Amniotic epithelial cell (primary cell): ENCODE data around the gene SYNJ2.

Experiments
- DNase-seq: peaks from one replicate; pipeline ENCODE4 v3.0.0-alpha.2; 2010; ENCODE audit warnings: low read depth

The SYNJ2 gene

DNA sequence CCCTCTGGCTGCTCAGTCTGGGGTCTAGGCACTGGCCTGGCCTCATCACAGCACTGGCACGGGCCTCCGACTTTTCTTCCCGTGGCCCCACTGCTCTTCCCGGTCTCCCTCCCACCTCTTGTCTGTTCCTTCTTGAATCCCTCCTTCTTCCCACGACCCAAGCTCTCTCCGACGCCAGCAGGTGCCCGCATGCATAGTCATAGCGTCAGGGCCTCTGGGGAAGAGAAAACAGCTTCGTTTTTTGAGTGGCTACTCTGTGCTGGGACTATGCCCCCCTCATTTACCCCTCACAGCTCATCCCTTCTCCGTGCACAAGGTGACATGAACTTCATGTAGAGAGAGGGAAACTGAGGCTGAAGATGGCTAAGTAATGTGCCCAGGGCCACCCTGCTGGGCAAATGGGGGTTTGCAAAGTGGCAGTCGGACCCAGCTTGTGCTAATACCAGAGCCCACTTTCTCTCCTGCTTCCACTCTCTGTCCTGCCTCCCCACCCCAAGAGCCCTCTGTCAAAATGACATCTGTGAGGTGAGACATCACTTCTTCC lies 59.2 kb downstream of the SYNJ2 start:
- peak; percentile 87 for DNase-seq

- no peak for DNase-seq
Measured at GRCh38 chr6:158041370-158041769, 59.7 kb downstream of the SYNJ2 start.

- DNase-seq: no peak
Measured at GRCh38 chr6:158041788-158042187, 60.1 kb downstream of the SYNJ2 start.

- peak; percentile 88 for DNase-seq
Measured at GRCh38 chr6:158042245-158042798, 60.7 kb downstream of the SYNJ2 start.

DNA sequence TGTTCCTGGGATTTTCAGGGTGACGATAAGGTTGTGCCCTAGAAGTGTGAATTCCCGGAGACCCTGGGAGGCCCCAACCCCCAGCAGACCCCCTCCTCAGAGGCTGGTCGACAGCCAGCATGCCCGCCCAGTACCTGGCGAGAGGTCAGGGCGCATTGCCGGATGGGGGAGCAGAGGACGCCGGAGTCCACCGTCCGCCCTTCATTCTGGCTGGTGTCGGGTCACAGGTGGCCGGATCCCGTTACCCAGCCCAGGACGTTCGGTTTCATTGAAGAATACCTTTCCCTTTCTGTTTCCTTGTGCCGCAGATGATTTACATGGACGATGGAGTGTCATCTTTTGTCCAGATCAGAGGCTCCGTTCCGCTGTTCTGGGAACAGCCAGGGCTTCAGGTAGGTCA lies 61.3 kb downstream of the SYNJ2 start:
- DNase-seq: no peak

DNA sequence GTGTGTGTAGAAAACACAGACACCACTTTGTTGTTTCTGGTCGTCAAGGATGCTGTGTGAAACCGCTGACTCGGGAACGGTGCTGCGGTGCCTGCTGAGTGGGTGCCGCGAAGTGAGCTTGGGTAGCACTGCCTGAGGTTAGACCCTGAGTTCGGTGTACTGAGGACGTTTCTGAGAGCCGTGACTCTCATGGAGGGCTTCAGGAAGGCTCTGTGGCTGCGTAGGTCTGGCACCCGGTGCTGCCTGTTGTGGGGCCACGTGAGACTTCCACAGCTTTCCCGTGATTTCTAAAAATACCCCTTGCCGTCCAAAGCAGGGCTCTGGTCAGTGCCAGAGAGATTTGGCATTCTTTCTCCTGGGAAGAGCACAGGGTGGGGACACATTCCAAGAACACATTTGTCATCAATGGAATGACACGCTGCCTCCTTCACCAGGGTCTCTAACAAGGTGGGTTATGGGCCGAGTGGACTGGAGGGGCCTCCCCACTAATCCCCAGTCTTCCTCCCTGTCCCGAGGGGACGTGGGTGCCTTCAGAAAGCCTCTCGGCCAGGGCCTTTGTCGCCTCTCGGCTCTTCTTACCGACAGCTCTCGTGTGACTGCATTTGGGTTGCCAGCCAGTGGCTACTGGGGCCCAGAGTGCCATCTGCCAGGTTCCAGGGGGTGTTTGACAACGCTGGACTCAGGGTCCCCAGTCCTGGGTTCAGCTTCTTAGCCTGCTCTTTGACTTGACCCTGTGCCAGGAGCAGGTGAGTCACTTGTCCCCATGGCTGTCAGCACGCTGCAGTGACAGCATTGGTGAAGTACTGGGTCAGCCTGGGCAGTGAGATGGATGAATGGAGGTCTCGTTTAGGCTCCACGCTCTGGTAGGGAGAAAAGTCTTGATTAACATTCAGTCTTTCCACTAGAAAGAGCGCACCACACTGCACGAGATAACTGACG lies 62.2 kb downstream of the SYNJ2 start:
- no peak for DNase-seq

- no peak for DNase-seq
Measured at GRCh38 chr6:158044525-158044888, 62.8 kb downstream of the SYNJ2 start.

GRCh38 chr6:158046201-158047126 lies 64.8 kb downstream of the SYNJ2 start:
- DNase-seq: peak; percentile 42

DNA sequence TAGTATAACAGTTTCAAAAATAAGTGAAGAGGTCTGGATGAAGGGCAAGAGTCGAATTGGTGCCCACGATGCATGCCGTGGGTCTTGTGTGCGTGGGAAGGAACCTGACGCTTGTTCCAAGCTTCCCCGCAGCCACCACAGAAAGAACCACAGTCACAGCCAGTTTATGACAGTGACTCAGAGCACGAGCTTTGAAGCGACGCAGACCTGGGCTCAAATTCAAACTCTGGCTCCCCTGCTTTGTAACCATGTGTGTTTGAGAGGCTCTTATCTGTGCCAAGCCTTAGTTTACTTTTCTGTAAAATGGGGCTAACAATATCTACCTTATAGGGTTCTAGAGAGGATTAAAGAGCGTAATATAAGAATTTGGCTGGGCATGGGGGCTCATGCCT lies 65.5 kb downstream of the SYNJ2 start:
- no peak for DNase-seq

DNA sequence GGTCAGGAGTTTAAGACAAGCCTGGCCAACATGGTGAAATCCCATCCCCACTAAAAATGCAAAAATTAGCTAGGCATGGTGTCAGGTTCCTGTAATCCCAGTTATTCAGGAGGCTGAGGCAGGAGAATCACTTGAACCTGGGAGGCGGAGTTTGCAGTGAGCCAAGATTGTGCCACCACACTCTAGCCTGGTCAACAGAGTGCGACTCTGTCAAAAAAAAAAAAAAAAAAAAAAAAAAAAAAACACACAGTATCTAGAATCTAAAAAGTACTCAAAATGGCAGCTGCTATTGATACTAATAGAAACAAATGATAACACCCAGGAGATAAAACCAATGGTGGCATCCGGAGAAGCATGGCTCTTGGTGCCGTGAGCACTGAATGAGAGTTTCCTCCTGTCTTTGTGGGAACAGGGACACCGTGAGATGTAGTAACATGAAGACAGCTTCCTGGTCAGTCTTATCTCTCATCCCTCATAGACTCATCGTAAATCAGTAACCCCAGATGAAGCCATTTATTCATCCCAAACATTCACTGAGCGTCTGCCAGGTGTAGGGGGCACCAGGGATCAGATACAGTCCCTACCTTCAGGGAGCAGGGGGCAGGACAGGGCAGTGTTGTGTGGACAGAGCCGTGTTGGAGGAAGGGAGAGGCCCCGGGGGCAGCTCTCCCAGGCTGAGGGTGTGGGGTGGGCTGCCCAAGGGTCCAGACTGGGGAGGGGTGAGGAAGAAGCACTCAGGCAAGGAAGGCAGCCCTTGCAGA lies 66.1 kb downstream of the SYNJ2 start:
- no peak for DNase-seq

- no peak for DNase-seq
Measured at GRCh38 chr6:158048589-158048988, 66.9 kb downstream of the SYNJ2 start.

DNA sequence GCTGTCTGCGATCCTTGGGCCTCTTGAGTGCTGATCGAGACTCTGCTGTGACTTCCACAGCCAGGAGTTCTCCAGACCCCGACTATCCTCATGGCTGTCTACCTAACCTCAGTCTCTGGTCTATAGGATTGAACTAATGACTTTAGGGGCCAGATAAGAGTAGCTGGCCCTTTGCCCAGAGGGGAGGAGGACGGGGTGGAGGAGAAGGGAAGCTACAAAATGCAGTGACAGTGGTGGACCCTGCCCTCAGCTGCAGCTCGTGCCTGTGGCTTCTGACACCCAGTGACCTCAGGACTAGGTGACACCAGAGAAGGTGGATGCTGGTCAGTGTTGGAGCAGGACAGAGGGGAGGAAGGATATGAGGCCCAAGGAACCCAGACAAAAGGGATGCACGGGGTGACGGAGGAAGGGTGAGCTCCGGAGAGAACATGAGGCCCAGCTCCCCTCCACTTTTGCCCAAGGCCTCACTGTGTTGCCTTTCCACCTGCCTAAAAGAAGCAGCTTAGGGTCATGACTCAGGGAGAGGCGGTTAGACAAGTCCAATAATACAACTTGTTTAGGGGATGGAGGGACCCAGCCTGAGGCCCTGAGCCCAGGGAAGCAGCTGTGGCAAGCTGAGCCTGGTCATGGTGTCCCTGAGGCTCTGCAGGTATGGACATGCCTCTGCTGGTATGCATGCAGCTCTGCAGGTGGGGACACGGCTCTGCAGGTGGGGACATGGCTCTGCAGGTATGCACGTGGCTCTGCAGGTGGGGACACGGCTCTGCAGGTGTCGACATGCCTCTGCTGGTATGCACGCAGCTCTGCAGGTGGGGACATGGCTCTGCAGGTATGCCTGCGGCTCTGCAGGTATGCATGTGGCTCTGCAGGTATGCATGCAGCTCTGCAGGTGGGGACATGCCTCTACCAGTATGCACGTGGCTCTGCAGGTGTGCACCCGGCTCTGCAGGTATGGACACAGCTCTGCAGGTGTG lies 67.7 kb downstream of the SYNJ2 start:
- no peak for DNase-seq

DNA sequence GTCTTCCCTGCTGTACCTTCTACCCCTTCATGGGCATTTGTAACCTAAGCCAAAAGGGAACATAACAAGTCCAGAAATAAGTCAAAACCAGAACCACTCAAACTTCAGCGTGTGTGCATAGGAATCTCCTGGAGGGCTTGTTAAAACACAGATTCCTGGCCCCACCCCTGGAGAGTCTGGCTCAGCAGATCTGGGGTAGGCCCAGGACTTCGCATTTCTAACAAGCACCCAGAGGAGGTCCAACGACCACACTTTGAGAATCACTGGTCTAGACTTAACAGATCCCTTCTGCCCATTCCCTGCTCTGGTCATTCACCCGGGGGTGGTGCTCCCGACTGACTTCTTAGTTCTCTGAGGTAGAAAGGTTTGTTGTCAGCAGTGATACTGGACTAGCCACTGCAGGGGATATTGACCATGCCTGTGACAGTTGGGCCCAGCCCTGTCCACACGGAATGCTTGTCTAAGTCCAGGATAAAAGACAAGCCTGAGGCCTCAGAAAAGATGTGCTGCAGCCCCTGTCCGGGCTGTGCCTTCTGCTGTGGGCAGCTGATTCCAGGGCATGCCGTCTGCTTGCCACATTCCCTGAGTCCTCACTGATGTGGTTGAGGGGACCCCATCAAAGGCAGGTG lies 68.6 kb downstream of the SYNJ2 start:
- no peak for DNase-seq

- DNase-seq: no peak
Measured at GRCh38 chr6:158050955-158051354, 69.3 kb downstream of the SYNJ2 start.

GRCh38 chr6:158051968-158052367 lies 70.3 kb downstream of the SYNJ2 start:
- no peak for DNase-seq

DNA sequence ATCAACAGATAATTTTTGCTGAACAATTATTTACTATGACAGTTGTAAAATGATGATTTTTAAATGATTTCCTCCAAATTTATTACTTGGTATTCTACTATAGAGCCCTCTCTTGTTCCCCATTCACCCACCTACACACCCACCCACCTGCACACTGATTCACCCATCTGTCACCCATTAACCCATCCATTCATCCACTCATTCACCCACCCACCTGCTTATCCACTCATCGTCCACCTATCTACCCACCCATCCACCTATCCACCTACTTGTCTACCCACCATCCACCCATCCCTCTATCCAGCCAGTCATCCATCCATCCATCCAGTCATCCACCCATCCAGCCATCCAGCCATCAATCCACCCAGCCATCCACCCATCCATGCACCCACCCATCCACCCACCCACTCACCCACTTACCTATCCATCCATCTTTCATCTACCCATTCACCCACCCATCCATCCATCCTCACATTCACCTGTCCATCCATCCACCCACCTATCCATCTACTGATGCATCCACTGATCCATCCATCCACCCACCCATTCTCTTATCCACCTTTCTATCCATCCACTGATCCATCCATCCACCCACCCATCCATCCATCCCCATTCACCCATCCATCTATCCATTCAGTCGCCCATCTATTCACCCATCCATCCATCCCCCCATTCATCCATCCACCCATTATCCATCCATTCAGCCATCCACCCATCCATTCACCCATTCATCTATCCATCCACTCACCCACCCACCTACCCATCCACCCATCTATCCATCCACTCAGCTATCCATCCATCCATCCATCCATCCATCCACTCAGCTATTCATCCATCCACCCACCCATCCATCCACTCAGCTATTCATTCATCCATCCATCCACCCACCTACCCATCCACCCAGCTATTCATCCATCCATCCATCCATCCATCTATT lies 72.0 kb downstream of the SYNJ2 start:
- DNase-seq: no peak

DNA sequence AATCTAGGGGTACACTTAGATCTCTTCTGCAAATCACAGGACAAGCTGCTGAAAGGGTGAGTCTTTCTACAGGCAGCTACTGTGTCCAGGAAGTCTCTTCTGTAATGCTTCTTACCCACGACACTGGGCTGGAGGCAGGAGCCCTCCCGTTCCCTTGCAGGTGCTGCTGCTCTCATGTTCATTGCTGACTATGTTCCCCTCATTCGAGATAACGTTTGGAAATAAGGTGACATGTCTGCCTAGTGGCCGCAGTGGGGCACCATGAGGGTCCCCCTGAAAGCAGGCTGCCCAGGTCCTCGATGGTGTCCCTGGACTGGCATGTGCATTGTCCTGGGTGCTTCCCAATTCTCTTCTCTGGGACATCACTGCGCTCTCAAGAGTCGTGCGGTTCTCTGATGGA lies 74.7 kb downstream of the SYNJ2 start:
- no peak for DNase-seq

DNA sequence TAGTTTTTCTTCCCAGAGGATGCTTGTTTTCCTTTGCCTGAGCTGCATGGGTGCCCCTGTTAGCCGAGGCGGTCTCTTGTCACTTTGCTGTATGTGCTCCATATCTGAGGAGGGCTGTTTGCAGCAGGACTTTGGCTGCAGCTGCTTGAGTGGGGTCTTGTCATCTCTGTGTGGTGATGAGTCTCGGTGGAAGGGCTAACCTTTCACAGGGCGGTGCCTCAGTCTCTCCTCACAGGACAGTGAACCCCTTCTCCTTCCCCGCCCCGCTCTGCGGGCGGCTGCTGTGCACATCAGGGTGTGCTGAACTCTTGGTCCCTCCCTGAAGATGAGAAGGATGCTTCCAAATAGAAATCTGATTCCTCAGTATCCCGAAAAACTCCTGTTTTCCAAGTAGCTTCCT lies 75.1 kb downstream of the SYNJ2 start:
- DNase-seq: no peak
